GM18909 (cell line): Measurements from ENCODE around the gene LCN12.

Source experiments
- ATAC-seq: cut with Tn5 transposase; IDR thresholded peaks from one replicate; pipeline ENCODE4 v1.9.1; 2021; ENCODE audit warnings: mild to moderate bottlenecking; ENCODE audit not compliant: unreplicated experiment, poor library complexity

The LCN12 gene, protein sequence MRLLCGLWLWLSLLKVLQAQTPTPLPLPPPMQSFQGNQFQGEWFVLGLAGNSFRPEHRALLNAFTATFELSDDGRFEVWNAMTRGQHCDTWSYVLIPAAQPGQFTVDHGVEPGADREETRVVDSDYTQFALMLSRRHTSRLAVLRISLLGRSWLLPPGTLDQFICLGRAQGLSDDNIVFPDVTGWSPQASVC

DNA sequence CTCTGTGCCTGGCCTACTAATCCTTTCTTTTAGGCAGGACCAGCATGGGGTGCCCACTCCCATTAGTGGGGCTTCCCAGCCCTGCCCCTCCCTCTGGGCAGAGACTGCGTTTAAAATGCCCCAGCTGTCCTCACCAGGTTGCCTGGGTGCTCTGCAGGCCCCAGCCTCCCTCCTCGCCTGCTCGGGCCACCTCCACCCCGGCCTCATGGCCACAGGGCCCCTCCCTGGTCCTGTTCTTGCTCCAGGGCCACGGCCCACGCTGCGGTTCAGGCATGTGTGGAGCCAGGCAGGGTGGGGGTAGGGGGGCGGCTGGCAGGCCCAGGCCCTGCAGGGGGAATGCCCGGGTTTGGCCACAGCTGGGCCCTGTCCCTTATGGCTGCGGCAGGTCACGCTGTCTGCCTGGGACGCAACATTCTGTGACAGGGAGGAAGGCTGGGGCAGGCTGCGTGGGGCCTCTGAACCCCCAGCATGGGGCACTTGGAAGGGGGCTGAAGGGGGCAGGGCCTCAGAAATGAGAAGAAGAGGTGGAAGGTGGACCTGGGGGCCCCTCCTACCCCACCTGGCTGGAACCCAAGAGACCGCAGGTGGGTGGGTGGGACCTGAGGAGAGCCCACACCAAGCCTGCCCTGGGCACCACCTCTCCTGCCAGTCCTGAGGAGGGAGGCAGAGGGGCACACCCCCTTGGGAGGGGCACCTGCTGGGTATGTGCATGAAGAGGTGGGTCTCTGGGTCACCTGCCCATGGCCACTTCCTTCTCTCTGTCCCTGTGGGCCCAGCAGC lies at the start of gene LCN12:
LCN12 (plus strand) TSS at position 733 of the 780 bp plus-strand sequence. CDS start 55 bp downstream, outside the sequence.
- no peak for ATAC-seq

DNA sequence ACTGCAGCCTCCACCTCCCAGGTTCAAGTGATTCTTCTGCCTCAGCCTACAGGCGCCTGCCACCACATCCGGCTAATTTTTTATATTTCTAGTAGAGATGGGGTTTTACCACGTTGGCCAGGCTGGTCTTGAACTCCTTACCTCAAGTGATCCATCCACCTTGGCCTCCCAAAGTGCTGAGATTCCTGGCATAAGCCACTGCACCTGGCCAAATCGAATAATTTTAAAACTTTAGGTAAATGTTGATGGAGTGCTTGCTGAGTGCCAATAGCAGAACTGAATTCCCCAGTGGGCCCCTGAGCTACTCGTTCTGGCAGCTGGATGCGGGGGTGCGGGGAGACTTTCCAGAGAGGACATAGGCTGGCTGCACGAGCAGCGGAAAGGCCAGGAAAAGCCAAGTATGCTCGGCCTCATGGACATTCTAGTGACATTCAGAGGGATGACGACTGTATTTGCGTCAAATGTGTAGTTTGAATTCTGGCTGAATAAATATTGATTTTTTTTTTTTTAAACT lies 49.0 kb upstream of the LCN12 start:
- no peak for ATAC-seq

DNA sequence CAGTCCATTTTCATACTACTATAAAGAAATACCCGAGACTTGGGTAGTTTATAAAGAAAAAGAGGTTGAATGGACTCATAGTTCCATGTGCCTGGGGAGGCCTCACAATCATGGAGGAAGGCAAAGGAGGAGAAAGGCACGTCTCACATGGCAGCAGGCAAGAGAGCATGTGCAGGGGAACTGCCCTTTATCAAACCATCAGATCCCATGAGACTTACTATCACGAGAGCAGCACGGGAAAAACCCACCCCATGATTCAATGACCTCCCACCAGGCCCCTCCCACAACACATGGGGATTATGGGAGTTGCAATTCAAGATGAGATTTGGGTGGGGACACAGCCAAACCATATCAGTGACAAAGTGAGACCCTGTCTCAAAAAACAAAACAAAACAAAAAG lies 45.8 kb upstream of the LCN12 start:
- ATAC-seq = no peak

DNA sequence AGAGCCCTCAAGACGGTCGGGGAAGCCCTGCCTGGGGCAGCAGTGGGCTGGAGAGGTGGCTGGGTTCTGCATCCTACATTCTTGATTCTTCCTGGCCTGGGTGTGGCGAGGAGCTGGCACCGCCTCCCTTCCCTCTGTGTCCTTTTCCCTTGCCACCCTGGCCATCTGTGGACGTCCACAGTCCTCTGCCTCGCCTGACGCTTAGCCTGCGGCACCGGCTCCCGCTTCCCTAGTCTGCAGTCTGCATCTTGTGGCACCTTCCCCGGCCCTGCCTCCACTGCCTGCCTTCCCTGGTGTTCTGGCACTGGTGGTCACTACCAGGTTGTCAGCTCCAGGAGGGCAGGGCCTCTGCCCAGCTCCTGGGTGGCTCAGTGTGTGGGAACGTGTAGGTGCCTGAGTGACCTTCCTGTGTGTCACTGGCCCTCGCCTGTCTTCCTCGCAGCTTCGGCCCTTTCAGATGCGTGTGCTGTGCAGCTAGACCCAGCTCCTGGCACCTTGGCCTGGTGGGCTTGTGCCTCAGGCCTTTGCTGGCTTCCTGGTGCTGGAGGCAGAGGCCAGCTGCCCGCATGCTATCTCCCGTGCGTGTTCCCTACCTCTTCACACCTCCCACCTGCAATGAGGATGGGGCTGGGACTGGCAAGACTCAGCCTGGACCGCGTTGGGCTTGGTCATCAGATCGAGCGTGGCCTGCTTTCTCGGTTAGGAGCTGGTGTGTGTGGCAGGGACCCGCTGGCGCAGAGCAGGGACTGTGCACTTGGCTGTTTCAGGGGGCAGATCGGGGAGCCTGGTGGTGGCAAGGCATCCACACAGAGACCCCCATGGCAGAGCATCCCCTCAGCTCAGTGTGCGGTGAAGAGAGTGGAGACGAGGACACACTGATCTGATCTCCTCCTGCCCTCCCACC lies 44.8 kb upstream of the LCN12 start:
- no peak for ATAC-seq

DNA sequence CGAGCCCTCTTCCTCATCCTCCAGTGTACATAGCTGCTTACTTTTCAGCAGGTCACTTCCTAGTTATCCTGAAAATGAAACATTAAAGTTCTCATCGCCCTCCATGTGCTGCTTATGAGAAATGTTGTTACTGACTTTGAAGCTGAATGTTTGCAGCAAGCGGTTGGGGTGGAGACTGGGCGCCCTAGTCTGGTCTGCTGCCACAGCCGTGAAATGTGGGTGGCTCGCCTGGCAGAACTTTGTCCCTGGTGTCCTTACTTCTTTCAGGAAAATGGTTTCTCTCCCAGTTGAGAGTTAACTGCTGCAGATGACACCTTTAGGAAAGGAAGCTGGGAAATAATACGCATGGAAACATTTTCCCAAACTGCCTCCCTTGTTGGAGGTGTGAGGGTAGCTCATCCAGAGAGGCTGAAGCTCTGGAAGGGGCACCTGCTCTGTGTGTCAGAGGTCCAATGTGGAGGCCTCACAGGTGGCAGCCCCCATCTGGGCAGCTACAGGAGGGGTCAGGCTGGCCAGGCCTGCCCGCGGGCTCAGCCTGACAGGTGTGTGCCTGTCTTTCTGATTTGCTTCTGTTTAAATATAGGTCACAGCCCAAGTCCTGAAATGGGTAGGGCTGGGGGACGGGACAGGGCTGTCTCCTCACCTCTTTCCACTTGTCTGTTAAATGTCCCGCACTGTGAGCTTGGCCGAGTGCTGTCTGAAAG lies 41.7 kb upstream of the LCN12 start:
- no peak for ATAC-seq

DNA sequence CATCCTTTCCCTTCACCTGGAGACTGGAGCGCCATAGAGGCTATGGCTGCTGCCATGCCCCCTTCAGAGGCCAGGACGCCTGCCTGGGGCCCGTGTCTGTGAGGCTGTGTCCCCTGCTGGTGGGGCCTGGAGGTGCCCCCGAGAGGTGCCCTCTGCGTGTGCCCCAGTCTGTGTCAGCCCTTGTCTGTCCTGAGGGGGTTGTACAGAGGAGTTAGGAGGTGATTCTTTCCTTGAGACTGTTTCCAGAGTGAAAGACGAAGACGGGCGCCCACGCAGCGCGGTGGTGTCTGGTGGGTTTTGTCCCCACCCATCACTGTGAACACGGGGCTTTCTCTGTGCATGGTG lies 41.2 kb upstream of the LCN12 start:
- ATAC-seq = no peak

DNA sequence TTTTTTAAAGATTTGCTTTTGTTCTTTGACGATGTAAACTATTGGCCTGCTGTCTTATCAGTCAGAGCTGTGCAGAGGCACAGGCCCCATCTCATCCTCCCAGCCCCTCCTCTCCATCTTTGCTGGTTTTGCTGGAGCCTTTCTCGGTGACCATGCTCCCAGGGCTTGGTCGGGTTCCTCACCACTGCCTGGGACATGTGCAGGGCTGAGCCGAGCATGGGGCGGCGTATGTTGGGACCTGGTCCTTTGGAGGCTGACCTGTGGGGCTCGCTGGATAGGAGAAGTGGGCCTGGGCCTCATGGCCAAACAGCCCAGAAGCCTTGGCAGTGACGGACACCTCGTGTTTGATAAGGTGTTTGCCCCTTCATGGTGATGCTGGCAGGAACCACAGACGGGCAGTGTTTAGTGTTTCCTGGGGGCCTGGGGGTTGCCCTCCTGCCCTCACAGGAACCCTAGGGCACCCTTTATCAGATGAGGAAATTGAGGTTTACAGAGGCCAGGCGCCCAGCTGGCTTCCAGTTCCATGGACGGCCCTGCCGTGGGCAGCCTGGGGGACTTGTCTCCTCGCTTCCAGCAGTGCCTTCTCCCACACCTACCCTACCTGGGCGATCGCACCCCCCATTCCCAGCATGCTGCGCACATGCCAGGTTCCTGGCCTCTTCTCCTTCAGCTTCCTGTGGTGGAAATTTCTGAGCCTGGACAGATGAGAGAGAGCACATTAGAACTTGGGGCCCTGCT lies 38.2 kb upstream of the LCN12 start:
- ATAC-seq = no peak

DNA sequence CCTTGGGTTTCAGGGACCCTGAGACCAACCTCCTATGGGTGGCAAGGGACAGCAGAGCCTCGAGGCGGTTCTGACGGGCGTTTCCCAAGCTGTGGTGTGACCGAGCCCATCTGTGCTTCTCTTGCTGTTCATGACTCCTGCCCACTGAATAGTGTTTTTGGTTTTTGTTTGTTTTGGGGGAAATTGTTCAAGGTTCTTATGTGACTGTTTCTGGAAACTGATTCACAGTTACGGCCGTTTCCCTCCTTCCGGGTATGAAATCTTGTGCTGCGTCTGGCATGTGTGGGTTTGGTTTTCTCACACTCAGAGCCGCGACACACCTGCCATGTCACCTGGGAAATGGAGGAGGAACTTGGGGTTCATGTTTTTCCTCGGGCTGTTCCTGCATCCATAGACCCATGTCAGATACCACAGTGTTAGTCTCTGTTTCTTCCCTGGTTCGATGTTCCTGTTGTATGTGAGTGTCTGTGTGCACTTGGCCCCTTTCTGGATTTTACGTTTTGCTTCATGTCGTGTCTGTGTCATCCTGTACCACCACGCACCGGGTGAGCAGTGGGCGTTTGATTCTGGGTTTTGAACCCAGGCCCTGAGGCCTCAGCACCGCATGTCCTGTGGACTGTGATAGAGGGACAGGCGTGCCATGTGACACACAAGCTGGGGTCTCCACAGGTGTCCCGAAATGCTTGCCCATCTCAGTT lies 36.3 kb upstream of the LCN12 start:
- no peak for ATAC-seq

DNA sequence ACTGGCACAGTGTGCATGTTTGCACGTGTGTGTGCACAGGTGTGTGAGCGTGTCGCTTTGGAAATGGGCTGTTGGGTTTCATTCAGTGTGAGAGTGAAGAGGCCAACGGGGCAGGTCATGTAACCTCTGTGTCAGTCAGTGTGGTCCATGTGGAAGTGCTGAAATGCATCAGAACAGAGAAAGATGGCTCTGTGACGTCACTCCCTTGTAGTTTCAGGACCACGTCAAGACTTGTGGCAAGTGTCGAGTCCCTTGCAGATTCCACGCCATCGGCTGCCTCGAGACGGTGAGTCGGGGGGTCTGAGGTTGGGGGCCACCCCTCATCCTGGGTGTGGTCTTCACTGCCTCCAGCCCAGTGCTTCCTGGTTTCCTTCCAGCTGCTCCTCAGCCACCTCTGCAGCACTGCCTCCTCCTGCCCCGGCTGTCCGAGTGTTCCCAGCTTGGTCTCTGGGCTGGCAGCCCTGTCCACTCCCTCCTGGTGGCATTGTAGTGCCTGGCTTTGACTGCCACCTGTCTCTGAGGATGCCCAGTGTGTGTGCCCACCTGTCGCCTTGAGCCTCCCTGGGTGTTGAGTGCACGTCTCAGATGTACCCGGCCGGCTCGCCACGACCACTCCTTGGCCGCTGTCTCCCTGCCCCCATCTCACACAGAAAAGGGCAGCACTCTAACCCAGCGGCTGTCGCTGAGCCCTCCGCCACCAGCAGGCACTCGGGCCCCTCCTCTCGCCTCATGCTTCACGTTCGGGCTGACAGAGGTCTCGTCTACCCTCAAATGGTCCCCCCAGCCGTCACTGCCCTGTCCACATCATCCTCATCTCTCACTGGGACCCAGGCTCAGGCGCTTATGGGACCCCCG lies 35.5 kb upstream of the LCN12 start:
- no peak for ATAC-seq

DNA sequence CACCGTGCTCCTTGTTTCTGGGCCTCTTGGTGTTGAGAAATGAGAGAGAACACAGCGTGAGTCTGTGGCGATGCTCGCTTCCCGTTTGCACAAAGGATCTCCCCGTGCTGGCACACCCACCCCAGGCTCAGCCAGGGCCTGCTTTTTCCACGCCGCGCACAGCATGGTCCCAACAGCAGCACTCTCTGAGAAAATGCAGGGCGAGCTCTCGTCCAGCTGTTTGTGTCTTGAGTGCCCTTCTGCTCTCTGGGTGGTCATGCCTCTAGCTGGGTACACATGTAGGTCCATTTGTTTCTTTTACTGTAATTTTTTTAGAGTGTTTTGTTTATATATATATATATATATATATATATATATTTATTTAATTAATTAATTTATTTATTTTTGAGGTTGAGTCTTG lies 34.2 kb upstream of the LCN12 start:
- no peak for ATAC-seq

DNA sequence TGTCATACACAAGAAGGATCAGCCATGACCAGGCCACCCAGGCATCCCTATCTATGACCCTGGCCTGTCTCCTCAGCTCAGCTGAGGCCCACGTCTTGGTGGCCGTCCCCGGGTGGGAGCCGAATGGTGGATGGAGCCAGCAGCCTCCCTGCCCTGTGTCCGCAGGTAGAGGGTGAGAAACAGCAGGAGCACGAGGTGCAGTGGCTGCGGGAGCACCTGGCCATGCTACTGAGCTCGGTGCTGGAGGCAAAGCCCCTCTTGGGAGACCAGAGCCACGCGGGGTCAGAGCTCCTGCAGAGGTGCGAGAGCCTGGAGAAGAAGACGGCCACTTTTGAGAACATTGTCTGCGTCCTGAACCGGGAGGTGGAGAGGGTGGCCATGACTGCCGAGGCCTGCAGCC lies 32.0 kb upstream of the LCN12 start:
- no peak for ATAC-seq

DNA sequence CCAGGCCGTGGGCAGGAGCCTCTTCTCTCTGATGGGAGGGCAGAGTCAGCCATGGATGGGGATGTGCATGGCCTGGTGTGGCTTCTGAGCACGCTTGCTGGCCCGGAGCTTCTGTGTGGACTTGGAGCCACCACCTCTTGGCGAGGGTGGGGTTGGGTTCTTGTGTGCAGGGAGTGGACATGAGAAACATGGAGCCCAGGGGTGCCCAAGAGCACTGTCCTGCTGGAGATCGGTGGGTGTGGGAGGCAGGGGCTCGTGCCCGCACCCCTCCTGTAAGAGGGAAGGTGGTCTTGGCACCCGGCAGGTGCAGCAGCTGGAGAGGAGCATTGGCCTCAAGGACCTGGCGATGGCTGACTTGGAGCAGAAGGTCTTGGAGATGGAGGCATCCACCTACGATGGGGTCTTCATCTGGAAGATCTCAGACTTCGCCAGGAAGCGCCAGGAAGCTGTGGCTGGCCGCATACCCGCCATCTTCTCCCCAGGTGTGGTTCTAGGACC lies 31.3 kb upstream of the LCN12 start:
- ATAC-seq = no peak

DNA sequence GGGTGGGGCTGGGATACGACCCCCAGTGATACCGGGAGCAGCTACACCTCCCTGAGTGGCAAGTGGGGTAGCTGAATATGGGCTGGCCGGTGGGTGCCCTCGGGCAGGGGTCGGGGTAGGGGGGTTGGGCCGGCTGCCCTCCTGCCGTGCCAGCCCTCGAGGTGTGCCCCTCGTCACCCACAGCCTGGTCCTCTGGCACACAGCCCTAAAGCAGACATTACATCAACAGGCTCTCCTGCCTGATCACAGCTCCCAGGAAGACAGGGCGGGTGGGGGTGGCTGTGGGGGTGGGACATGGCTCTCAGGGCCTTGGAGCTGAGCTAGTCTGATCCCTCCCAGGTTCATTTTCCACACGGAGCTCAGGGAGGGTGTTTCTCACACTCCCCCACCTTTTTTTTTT lies 30.8 kb upstream of the LCN12 start:
- no peak for ATAC-seq

DNA sequence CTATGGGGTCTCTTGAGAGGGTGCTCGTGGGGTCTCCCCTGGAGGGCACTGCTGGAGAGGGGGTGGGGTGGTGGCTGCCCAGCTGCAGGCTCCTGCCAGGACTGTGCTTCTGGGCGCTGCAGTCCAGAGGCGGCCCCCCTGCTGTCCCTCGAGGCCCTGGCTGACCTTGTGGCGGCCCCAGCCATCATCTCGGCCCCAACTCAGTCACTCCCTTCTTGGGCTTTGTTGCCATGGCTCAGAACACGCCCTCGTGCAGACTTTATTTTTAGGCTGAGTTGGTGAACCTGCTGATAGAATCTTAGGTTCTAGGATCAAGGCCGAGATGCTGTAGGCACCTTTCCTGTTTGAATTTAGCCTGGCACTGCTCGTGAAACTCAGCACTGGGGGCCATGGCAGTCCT lies 30.4 kb upstream of the LCN12 start:
- no peak for ATAC-seq

DNA sequence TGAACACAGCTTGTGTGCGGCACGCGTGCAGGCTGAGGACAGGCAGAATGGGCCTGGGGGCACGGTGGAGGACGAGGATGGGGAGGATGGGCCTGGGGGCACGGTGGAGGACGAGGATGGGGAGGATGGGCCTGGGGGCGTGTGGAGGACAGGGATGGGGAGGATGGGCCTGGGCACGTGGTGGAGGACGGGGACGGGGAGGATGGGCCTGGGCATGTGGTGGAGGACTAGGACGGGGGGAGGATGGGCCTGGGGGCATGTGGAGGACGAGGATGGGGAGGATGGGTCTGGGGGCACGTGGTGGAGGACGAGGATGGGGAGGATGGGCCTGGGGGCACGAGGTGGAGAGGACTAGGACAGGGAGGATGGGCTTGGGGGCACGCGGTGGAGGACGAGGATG lies 29.5 kb upstream of the LCN12 start:
- no peak for ATAC-seq

DNA sequence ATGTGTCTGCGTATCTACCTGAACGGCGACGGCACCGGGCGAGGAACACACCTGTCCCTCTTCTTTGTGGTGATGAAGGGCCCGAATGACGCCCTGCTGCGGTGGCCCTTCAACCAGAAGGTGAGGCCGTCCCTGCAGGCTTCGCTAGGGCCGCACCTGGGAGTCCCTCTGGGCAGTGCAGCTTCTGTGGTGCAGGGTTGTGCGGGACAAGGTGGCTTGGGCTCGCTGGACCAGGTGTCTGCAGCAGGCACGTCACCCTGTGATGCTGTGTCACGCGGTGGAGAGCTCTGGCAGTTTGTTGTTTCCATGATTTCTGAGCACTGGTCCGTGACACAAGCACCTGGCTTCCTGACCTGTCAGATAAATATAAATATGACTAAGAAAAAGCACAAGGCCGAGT lies 28.2 kb upstream of the LCN12 start:
- ATAC-seq = no peak

DNA sequence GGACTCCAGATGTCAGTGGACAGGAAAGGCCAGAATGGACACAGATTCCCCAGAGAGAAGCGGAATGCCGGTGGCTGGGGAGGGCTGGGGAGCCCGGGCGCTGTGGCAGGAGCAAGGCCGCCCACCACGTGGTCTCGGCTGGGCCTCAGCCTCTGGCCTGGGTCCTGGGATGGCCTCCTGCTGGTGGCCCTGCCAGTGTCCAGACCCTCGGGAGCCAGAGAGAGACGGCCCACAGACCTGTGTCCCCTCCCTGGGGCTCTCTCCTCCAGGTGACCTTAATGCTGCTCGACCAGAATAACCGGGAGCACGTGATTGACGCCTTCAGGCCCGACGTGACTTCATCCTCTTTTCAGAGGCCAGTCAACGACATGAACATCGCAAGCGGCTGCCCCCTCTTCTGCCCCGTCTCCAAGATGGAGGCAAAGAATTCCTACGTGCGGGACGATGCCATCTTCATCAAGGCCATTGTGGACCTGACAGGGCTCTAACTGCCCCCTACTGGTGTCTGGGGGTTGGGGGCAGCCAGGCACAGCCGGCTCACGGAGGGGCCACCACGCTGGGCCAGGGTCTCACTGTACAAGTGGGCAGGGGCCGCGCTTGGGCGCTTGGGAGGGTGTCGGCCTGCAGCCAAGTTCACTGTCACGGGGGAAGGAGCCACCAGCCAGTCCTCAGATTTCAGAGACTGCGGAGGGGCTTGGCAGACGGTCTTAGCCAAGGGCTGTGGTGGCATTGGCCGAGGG lies 26.5 kb upstream of the LCN12 start:
- no peak for ATAC-seq
